HG03175 (cell line): Measurements from ENCODE around the gene NCCRP1.

Experiments used
- ATAC-seq: cut with Tn5 transposase; IDR thresholded peaks from one replicate; pipeline ENCODE4 v1.9.1; 2021; ENCODE audit warnings: mild to moderate bottlenecking, moderate library complexity; ENCODE audit not compliant: unreplicated experiment

Gene NCCRP1

GRCh38 chr19:39164289-39164688 is 32.5 kb upstream of the NCCRP1 start:
- no peak for ATAC-seq

GRCh38 chr19:39165857-39166256 is 30.9 kb upstream of the NCCRP1 start:
- no peak for ATAC-seq

GRCh38 chr19:39166571-39167391 is 30.0 kb upstream of the NCCRP1 start:
- no peak for ATAC-seq

- ATAC-seq: no peak
Observed at GRCh38 chr19:39167461-39168257, 29.1 kb upstream of the NCCRP1 start.

- ATAC-seq: no peak
Observed at GRCh38 chr19:39168258-39169142, 28.3 kb upstream of the NCCRP1 start.

GRCh38 chr19:39169143-39169810 is 27.5 kb upstream of the NCCRP1 start:
- ATAC-seq: no peak

- no peak for ATAC-seq
Observed at GRCh38 chr19:39170386-39171231, 26.2 kb upstream of the NCCRP1 start.

- no peak for ATAC-seq
Observed at GRCh38 chr19:39171479-39172465, 25.0 kb upstream of the NCCRP1 start.

GRCh38 chr19:39172700-39173501 is 23.9 kb upstream of the NCCRP1 start:
- ATAC-seq: no peak

- ATAC-seq: no peak
Observed at GRCh38 chr19:39173502-39173991, 23.2 kb upstream of the NCCRP1 start.

GRCh38 chr19:39174142-39174541 is 22.6 kb upstream of the NCCRP1 start:
- no peak for ATAC-seq

GRCh38 chr19:39174558-39175544 is 21.9 kb upstream of the NCCRP1 start:
- ATAC-seq: no peak

GRCh38 chr19:39175564-39175963 is 21.2 kb upstream of the NCCRP1 start:
- no peak for ATAC-seq

GRCh38 chr19:39177110-39177699 is 19.6 kb upstream of the NCCRP1 start:
- ATAC-seq: no peak

GRCh38 chr19:39177736-39178135 is 19.0 kb upstream of the NCCRP1 start:
- ATAC-seq: no peak
